Breast epithelium (tissue), 4 donors: Measurements from ENCODE around the gene FUZ. TPM values are rescaled to one million over a fixed set of nuclear protein-coding genes. Genes with fewer than 3 reads are reported as not detected.

ENCODE experiments used
- DNase-seq, 2 donors: peaks; one replicate each; pipeline ENCODE4 v3.0.0-alpha.2; 2019; ENCODE audit warnings: low spot score in 2 of 2
- H3K27ac ChIP-seq, 2 donors: fragments of 200-600 bp; sonication (generic) in 1 of 2; one replicate each; pipeline ENCODE4 v1.5.1; 2016 to 2019; ENCODE audit warnings: mild to moderate bottlenecking in 1 of 2
- H3K27me3 ChIP-seq, 2 donors: fragments of 200-600 bp; sonication (generic) in 1 of 2; one replicate each; pipeline versions ENCODE4 v1.5.1 to v1.6.0; 2017 to 2019; ENCODE audit warnings: control low read depth in 1 of 2, mild to moderate bottlenecking in 1 of 2
- H3K36me3 ChIP-seq: fragments of 200-600 bp; one replicate; pipeline ENCODE4 v1.5.1; 2019
- H3K4me1 ChIP-seq, 2 donors: fragments of 200-600 bp; sonication (generic); one replicate each; pipeline ENCODE4 v1.5.1; 2016 to 2019; ENCODE audit warnings: control low read depth in 1 of 2
- H3K4me3 ChIP-seq, 3 donors: fragments of 200-600 bp; sonication (generic); 1 replicate in 2 of 3; 2 replicates in 1 of 3; pipeline ENCODE4 v1.5.1; 2016 to 2019; ENCODE audit warnings: mild to moderate bottlenecking in 3 of 3, moderate library complexity in 2 of 3
- H3K9me3 ChIP-seq, 2 donors: fragments of 200-600 bp; sonication (generic) in 1 of 2; one replicate each; pipeline ENCODE4 v1.5.1; 2016 to 2019; ENCODE audit warnings: control low read depth in 1 of 2
- POLR2A ChIP-seq: fragments of 450-650 bp; IDR thresholded peaks from one replicate; pipeline ENCODE4 v1.6.1; 2016; ENCODE audit warnings: antibody characterized with exemption, mild to moderate bottlenecking, moderate library complexity
- POLR2AphosphoS5 ChIP-seq, 3 donors: sonication (generic); formaldehyde crosslinking; IDR thresholded peaks; one replicate each; pipeline ENCODE4 v1.6.1; 2017; ENCODE audit warnings: antibody characterized with exemption in 3 of 3
- intact Hi-C: fragments of 100-400 bp; cut with DNase I; formaldehyde crosslinking; loops from one replicate; pipeline ENCODE4 v1.15.1; 2023; ENCODE audit warnings: low total_unique reads
- total RNA-seq, 3 donors: library from RNA; depleted of rRNA; stranded (reverse); fragments of >200 nt; gene quantifications; one replicate each; pipeline ENCODE4 v1.1.0, GENCODE V29; 2016
- TF ChIP-seq, protein P1 (sequence below), 3 donors: fragments of 450-650 bp; IDR thresholded peaks; one replicate each; pipeline ENCODE4 v1.5.1; 2016 to 2017; ENCODE audit warnings: antibody characterized with exemption in 3 of 3, mild to moderate bottlenecking in 3 of 3, moderate library complexity in 3 of 3

Gene FUZ
- total RNA-seq, 3 donors from 2014 or later = 13.0 to 27.4 (median 18.7) TPM

DNA sequence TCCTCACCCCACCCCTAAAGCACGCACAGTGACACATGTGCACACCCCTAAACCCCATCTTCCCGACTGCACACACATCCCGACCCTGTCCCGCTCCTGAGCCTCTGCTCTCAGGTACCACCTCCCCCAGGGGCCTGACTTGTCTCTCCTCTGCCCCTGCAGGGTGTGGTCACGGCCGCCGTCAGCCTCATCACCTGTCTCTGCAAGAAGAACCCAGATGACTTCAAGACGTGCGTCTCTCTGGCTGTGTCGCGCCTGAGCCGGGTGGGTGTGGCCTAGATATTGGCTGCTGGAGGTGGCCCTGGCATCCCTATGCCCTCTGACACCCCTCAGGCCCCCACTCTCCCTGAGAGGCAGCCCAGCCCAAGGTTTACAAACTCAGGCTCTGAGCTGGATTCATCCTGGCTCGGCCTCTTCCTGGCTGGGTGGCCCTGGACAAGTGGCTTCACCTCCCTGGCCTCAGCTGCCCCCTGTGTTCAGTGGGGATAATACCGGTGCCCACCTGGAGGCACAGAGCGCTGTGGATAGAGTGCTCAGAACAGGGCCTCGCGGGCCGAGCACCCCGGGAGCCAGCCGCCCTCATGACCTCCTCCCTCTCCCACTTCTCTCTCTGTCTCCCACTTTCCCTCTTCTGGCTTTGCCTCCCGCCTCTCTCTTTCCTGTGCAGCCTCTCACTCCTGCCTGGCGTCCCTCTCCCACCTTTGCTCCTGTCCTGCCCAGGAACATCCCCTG is 20.1 kb downstream of the FUZ start:
- H3K27me3 ChIP-seq = no peaks in the 10 kb centered on the region

DNA sequence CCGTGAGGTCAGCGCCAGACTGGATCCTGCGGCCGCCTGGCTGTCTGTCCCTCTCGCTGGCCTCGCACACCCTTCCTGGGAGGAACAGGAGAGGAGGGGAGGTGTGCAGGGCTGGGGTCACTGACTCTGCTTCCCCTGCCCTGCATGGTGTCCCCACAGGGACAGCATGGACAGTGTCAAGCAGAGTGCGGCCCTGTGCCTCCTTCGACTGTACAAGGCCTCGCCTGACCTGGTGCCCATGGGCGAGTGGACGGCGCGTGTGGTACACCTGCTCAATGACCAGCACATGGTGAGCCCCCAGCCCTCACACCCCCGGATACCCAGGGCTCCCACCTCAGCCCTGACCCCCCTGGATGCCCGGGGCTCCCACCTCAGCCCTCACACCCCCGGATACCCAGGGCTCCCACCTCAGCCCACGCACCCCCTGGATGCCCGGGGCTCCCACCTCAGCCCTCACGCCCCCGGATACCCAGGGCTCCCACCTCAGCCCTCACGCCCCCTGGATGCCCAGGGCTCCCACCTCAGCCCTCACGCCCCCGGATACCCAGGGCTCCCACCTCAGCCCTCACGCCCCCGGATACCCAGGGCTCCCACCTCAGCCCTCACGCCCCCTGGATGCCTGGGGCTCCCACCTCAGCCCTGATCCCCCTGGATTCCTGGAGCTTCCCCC is 21.2 kb downstream of the FUZ start:
- peaks cover 22% of the 10 kb centered on the region for H3K36me3 ChIP-seq
- no peak for TF ChIP-seq POLR2AphosphoS5 (IDR thresholded peaks at IDR 0.05)
- no peak for TF ChIP-seq POLR2A
- TF ChIP-seq, protein P1, sequence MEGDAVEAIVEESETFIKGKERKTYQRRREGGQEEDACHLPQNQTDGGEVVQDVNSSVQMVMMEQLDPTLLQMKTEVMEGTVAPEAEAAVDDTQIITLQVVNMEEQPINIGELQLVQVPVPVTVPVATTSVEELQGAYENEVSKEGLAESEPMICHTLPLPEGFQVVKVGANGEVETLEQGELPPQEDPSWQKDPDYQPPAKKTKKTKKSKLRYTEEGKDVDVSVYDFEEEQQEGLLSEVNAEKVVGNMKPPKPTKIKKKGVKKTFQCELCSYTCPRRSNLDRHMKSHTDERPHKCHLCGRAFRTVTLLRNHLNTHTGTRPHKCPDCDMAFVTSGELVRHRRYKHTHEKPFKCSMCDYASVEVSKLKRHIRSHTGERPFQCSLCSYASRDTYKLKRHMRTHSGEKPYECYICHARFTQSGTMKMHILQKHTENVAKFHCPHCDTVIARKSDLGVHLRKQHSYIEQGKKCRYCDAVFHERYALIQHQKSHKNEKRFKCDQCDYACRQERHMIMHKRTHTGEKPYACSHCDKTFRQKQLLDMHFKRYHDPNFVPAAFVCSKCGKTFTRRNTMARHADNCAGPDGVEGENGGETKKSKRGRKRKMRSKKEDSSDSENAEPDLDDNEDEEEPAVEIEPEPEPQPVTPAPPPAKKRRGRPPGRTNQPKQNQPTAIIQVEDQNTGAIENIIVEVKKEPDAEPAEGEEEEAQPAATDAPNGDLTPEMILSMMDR (IDR thresholded peaks at IDR 0.05) = no peak
- H3K27ac ChIP-seq = peak overlapping the region; percentile 30 to 36
- no peak for DNase-seq
- no peaks in the 10 kb centered on the region for H3K9me3 ChIP-seq
- H3K4me1 ChIP-seq = no peaks in the 10 kb centered on the region
- H3K4me3 ChIP-seq = no peak overlapping the region
- intact Hi-C loops = no loop called here
- H3K27me3 ChIP-seq = no peaks in the 10 kb centered on the region

More for the DNA sequence above, 20.1 kb downstream of the FUZ start:
- intact Hi-C loops = no loop called here
- Histone ChIP-seq H3K36me3 (peaks cover 22% of the 10 kb centered on the region), H3K4me1 (no peaks in the 10 kb centered on the region), H3K4me3 (no peak overlapping the region), H3K27ac (peak overlapping the region in 1 of 2 donors; percentile 12), H3K9me3 (no peaks in the 10 kb centered on the region)
- DNase-seq = no peak
- TF ChIP-seq POLR2A (no peak), POLR2AphosphoS5 (IDR thresholded peaks at IDR 0.05) (no peak)
- TF ChIP-seq, protein P1 (IDR thresholded peaks at IDR 0.05) = no peak

DNA sequence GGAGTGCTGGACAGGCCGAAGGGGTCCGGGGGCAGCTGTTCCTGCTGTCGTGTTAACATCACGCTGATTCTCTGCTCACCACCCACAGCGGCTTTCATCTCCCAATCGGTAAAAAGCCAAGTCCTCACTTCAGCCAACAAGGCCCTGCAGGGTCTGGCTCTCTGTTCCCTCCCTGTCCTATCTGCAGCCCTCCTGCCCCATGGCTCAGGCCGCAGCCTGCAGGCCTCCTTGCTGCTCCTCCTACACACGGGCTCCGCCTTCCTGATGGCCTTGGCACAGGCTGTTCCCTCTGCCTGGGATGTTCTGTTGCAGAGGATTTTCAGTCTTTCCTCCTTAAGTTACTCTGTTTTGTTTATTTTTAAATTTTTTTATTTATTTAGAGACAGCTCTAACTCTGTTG is 22.2 kb downstream of the FUZ start:
- H3K36me3 ChIP-seq = peaks cover 17% of the 10 kb centered on the region

DNA sequence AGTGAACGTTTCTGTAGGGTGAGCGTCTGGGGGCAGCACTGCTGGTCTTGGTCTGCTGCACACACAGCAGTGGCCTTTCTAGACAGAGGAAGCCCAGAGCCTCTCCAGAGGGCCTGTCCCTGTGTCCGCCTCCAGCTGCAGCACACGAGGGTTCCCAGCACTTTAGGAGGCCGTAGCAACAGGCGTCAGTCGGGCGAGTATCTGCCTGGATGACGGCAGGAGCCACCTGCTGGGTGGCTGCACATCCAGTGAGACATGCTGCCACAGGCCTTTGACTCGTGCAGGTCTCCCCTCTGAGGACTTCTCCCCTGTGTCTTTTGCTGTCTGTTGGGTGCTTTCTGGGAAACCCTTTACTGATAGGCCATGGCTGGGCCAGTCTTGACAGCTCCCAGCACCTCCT is 24.2 kb downstream of the FUZ start:
- intact Hi-C loops = no loop called here
- Histone ChIP-seq H3K27ac (no peak overlapping the region), H3K9me3 (no peaks in the 10 kb centered on the region), H3K4me1 (no peaks in the 10 kb centered on the region), H3K4me3 (no peak overlapping the region), H3K27me3 (no peaks in the 10 kb centered on the region), H3K36me3 (peaks cover 9% of the 10 kb centered on the region)
- DNase-seq = no peak
- TF ChIP-seq POLR2AphosphoS5 (IDR thresholded peaks at IDR 0.05) = no peak
- TF ChIP-seq POLR2A = no peak
- TF ChIP-seq, protein P1 (IDR thresholded peaks at IDR 0.05) = no peak

More for the DNA sequence above, 22.2 kb downstream of the FUZ start:
- no peak overlapping the region for H3K4me3 ChIP-seq
- H3K9me3 ChIP-seq = no peaks in the 10 kb centered on the region
- H3K27me3 ChIP-seq = no peaks in the 10 kb centered on the region
- no peak overlapping the region for H3K27ac ChIP-seq
- intact Hi-C loops = no loop called here
- H3K4me1 ChIP-seq = no peaks in the 10 kb centered on the region
- DNase-seq = no peak
- TF ChIP-seq POLR2AphosphoS5 (IDR thresholded peaks at IDR 0.05) = no peak
- no peak for TF ChIP-seq POLR2A
- TF ChIP-seq, protein P1 (IDR thresholded peaks at IDR 0.05) = no peak

DNA sequence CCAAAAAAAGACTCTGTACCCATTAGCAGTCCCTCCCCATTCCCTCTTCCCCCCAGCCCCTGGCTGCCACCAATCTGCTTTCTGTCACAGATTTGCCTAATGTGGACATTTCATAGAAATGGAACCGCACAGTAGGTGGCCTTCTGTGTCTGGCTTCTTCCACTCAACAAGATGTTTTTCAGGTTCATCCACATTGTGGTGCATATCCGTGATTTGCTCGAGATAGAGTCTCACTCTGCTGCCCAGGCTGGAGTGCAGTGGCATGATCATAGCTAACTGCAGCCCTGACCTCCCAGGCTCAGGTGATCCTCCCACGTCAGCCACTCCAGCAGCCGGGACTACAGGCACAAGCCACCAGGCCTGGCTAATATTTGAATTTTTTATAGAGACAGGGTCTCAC is 25.3 kb downstream of the FUZ start:
- H3K4me3 ChIP-seq = no peak overlapping the region
- no peaks in the 10 kb centered on the region for H3K27me3 ChIP-seq
- TF ChIP-seq POLR2AphosphoS5 (IDR thresholded peaks at IDR 0.05) (no peak), POLR2A (no peak)
- TF ChIP-seq, protein P1 (IDR thresholded peaks at IDR 0.05) = no peak
- intact Hi-C loops = no loop called here
- H3K9me3 ChIP-seq = no peaks in the 10 kb centered on the region
- DNase-seq = no peak
- no peaks in the 10 kb centered on the region for H3K4me1 ChIP-seq
- H3K27ac ChIP-seq = no peak overlapping the region
- peaks cover under 1% of the 10 kb centered on the region for H3K36me3 ChIP-seq
